Liver (tissue), 9 donors: Measurements from ENCODE around the gene AGTPBP1. TPM values are rescaled to one million over a fixed set of nuclear protein-coding genes. Genes with fewer than 3 reads are reported as not detected.

ENCODE experiments used
- DNase-seq: peaks from one replicate; pipeline ENCODE4 v3.0.0-alpha.2; 2017; ENCODE audit warnings: low spot score
- H3K27ac ChIP-seq, 2 donors: one replicate each; pipeline ENCODE4 v1.7.0; 2013; ENCODE audit warnings: inconsistent platforms in 2 of 2, low read length in 2 of 2, control low read depth in 1 of 2, low read depth in 1 of 2, mild to moderate bottlenecking in 1 of 2
- H3K27me3 ChIP-seq, 4 donors: one replicate each; pipeline versions ENCODE4 v1.6.1 to v1.7.0; 2013; ENCODE audit warnings: low read length in 3 of 4, inconsistent platforms in 1 of 4, mild to moderate bottlenecking in 1 of 4, moderate library complexity in 1 of 4; ENCODE audit not compliant: control insufficient read depth in 4 of 4, insufficient read depth in 4 of 4
- H3K36me3 ChIP-seq, 4 donors: one replicate each; pipeline versions ENCODE4 v1.6.1 to v1.7.0; 2013; ENCODE audit warnings: low read length in 3 of 4, mild to moderate bottlenecking in 3 of 4, low read depth in 1 of 4, moderate library complexity in 1 of 4; ENCODE audit not compliant: control insufficient read depth in 4 of 4, insufficient read depth in 3 of 4
- H3K4me1 ChIP-seq, 4 donors: one replicate each; pipeline versions ENCODE4 v1.6.1 to v1.7.0; 2013; ENCODE audit warnings: low read length in 3 of 4, mild to moderate bottlenecking in 3 of 4, moderate library complexity in 1 of 4; ENCODE audit not compliant: control insufficient read depth in 4 of 4, insufficient read depth in 4 of 4
- H3K4me3 ChIP-seq, 3 donors: one replicate each; pipeline versions ENCODE4 v1.6.1 to v1.7.0; 2013; ENCODE audit warnings: low read length in 3 of 3, control low read depth in 1 of 3, low read depth in 1 of 3, mild to moderate bottlenecking in 1 of 3
- H3K9ac ChIP-seq, 2 donors: one replicate each; pipeline ENCODE4 v1.7.0; 2013; ENCODE audit warnings: low read length in 2 of 2, mild to moderate bottlenecking in 2 of 2, moderate library complexity in 2 of 2, control low read depth in 1 of 2, low read depth in 1 of 2
- H3K9me3 ChIP-seq, 4 donors: one replicate each; pipeline versions ENCODE4 v1.6.1 to v1.7.0; 2013; ENCODE audit warnings: low read length in 3 of 4; ENCODE audit not compliant: control insufficient read depth in 4 of 4
- CTCF ChIP-seq: fragments of 150-350 bp; IDR thresholded peaks from 2 replicates; pipeline ENCODE4 v1.5.1; 2017; ENCODE audit warnings: improper control_type of control experiment, low read depth, low read length; ENCODE audit not compliant: missing input control
- EGR1 ChIP-seq, 2 donors: IDR thresholded peaks; 2 replicates each; pipeline ENCODE4 v1.6.1; 2016 to 2018; ENCODE audit warnings: antibody characterized with exemption in 2 of 2, low read depth in 2 of 2
- FOXA1 ChIP-seq: IDR thresholded peaks from 2 replicates; pipeline ENCODE4 v1.6.1; 2016; ENCODE audit warnings: antibody characterized with exemption
- FOXA2 ChIP-seq: IDR thresholded peaks from 2 replicates; pipeline ENCODE4 v1.6.1; 2016; ENCODE audit warnings: antibody characterized with exemption
- GABPA ChIP-seq, 2 donors: IDR thresholded peaks in 1 of 2; conservative IDR thresholded peaks in 1 of 2; 2 replicates each; pipeline ENCODE4 v1.6.1; 2016; ENCODE audit warnings: antibody characterized with exemption in 2 of 2, mild to moderate bottlenecking in 1 of 2, moderate library complexity in 1 of 2
- HNF4A ChIP-seq, 2 donors: conservative IDR thresholded peaks; 2 replicates each; pipeline ENCODE4 v1.6.1; 2016; ENCODE audit warnings: antibody characterized with exemption in 2 of 2, mild to moderate bottlenecking in 2 of 2
- HNF4G ChIP-seq: IDR thresholded peaks from 2 replicates; pipeline ENCODE4 v1.6.1; 2016; ENCODE audit warnings: antibody characterized with exemption
- MAX ChIP-seq: IDR thresholded peaks from 2 replicates; pipeline ENCODE4 v1.6.1; 2016; ENCODE audit warnings: antibody characterized with exemption
- RAD21 ChIP-seq, 2 donors: IDR thresholded peaks; 2 replicates each; pipeline ENCODE4 v1.6.1; 2016; ENCODE audit warnings: antibody characterized with exemption in 2 of 2, mild to moderate bottlenecking in 2 of 2
- REST ChIP-seq: IDR thresholded peaks from 2 replicates; pipeline ENCODE4 v1.6.1; 2016; ENCODE audit warnings: antibody characterized with exemption, mild to moderate bottlenecking
- TAF1 ChIP-seq: conservative IDR thresholded peaks from 2 replicates; pipeline ENCODE4 v1.6.1; 2016; ENCODE audit warnings: antibody characterized with exemption, mild to moderate bottlenecking
- ZBTB33 ChIP-seq: IDR thresholded peaks from 2 replicates; pipeline ENCODE4 v1.6.1; 2016; ENCODE audit warnings: antibody characterized with exemption
- WGBS: extraction: QIAGEN DNeasy Blood & Tissue Kit; methylation state at CpG from one replicate; pipeline ENCODE4 v1.1.7; 2013; 5-methylcytosine and 5-hydroxymethylcytosine counted together
- polyA plus RNA-seq, 2 donors: library from polyadenylated mRNA; stranded (reverse) in 1 of 2; unstranded in 1 of 2; fragments of 200-250 nt in 1 of 2; fragments of >200 nt in 1 of 2; fragmentation: Nextera tagmentation in 1 of 2; extraction: Ambion mirVana in 1 of 2; gene quantifications; one replicate each; pipeline versions ENCODE4 v1.2.1 to v1.2.3, GENCODE V29; 2013 to 2015
- total RNA-seq, 2 donors: library from RNA; depleted of rRNA; stranded (reverse); fragments of >200 nt; gene quantifications; one replicate each; pipeline ENCODE4 v1.2.3, GENCODE V29; 2014
- donor health status: healthy.
- donor health status: healthy.
- donor health status: healthy.
- donor health status: healthy.
- donor health status: healthy.

Gene AGTPBP1
- total and polyA plus RNA-seq, 4 donors: 2.1 to 14.4 (median 5.7) TPM

- WGBS: 86% methylated on average over 23 of the region's 23 CpGs
Measured at GRCh38 chr9:85521371-85522197, 220.2 kb downstream of the AGTPBP1 start.

GRCh38 chr9:85516976-85517637, 224.6 kb downstream of the AGTPBP1 start:
- Histone ChIP-seq H3K27ac (no peak overlapping the region), H3K9me3 (peaks cover 0 to 5% (median 0%) of the 10 kb centered on the region in 4 donors), H3K4me3 (no peak overlapping the region), H3K9ac (no peak overlapping the region), H3K36me3 (no peaks in the 10 kb centered on the region), H3K27me3 (no peaks in the 10 kb centered on the region), H3K4me1 (no peaks in the 10 kb centered on the region)
- no peak for TF ChIP-seq MAX
- TF ChIP-seq TAF1: no peak
- no peak for TF ChIP-seq RAD21 (IDR thresholded peaks at IDR 0.05)
- TF ChIP-seq HNF4G: no peak
- no peak for TF ChIP-seq EGR1 (IDR thresholded peaks at IDR 0.05; ENCODE audit: low read depth in 2 of 2)
- TF ChIP-seq FOXA1: no peak
- TF ChIP-seq REST: no peak
- no peak for TF ChIP-seq GABPA (IDR thresholded peaks at IDR 0.05 in 1 of 2, conservative IDR thresholded peaks at IDR 0.05 in 1 of 2)
- TF ChIP-seq HNF4A (conservative IDR thresholded peaks at IDR 0.05): no peak
- 76% methylated on average over 6 of the region's 6 CpGs for WGBS
- DNase-seq: no peak

More at GRCh38 chr9:85521371-85522197, 220.2 kb downstream of the AGTPBP1 start:
- no peak overlapping the region for H3K9ac ChIP-seq
- peaks cover 0 to 4% (median under 1%) of the 10 kb centered on the region in 4 donors for H3K4me1 ChIP-seq
- no peak overlapping the region for H3K27ac ChIP-seq
- DNase-seq: no peak
- H3K9me3 ChIP-seq: peaks cover 0 to 5% (median 0%) of the 10 kb centered on the region in 4 donors
- TF ChIP-seq CTCF (no peak), FOXA2 (no peak), ZBTB33 (no peak)
- no peaks in the 10 kb centered on the region for H3K36me3 ChIP-seq
- H3K4me3 ChIP-seq: no peak overlapping the region
- peaks cover 0 to 2% (median 0%) of the 10 kb centered on the region in 4 donors for H3K27me3 ChIP-seq
